ENCODE results near the gene CDKN2A. TPM values are rescaled to one million over a fixed set of nuclear protein-coding genes. Genes with fewer than 3 reads are reported as not detected.

Gene CDKN2A
- polyA plus RNA-seq, 1 donor, result 0.15 TPM

Other genes with a start within 250 kb of the CDKN2A start
- 25.1 TPM for gene MTAP, start 191.8 kb downstream of the CDKN2A start, polyA plus RNA-seq
- gene CDKN2B-AS1, start 399 bp upstream of the CDKN2A start, polyA plus RNA-seq, result 1.7 TPM
- gene CDKN2B, start 14.9 kb upstream of the CDKN2A start, polyA plus RNA-seq, result 21.7 TPM

Measured in large intestine (tissue), 1 donor.